ENCODE results near the gene OR2V2. TPM values are rescaled to one million over a fixed set of nuclear protein-coding genes. Genes with fewer than 3 reads are reported as not detected.
A peak's percentile ranks its signal among the peaks of the same experiment; 100 is the strongest.

OR2V2 gene
- total and polyA plus RNA-seq, 12 donors = not detected

GRCh38 chr5:181170237-181170825, 22.9 kb downstream of the OR2V2 start:
- no peaks in the 10 kb centered on the region for H3K4me1 ChIP-seq (replicated peaks in 1 of 2)
- no peaks in the 10 kb centered on the region for H3K36me3 ChIP-seq (replicated peaks in 1 of 2)
- no peaks in the 10 kb centered on the region for H3K9me3 ChIP-seq (replicated peaks in 1 of 3)
- H3K4me3 ChIP-seq = no peak overlapping the region
- TF ChIP-seq POLR2A (IDR thresholded peaks at IDR 0.05) (no peak), CTCF (IDR thresholded peaks at IDR 0.05) (no peak)
- H3K27ac ChIP-seq = no peak overlapping the region
- intact Hi-C loops (cut with DNase I) = loop anchor here in 1 of 2 donors (5.0 kb wide), 1 partner anchor 388 kb away; no protein-coding TSS in a partner anchor
- no peak for DNase-seq
- peaks cover 96% of the 10 kb centered on the region for H3K27me3 ChIP-seq
- WGBS, 4 donors = 20 to 33% (median 25%) methylated on average over 22 to 33 of the region's 33 CpGs

GRCh38 chr5:181170996-181171395, 23.6 kb downstream of the OR2V2 start:
- H3K27me3 ChIP-seq = peaks cover 94% of the 10 kb centered on the region
- DNase-seq = no peak
- intact Hi-C loops (cut with DNase I) = loop anchor here in 1 of 2 donors (5.0 kb wide), 1 partner anchor 389 kb away; no protein-coding TSS in a partner anchor

GRCh38 chr5:181171782-181172181, 24.4 kb downstream of the OR2V2 start:
- TF ChIP-seq POLR2A (IDR thresholded peaks at IDR 0.05) = no peak
- TF ChIP-seq CTCF (IDR thresholded peaks at IDR 0.05) = no peak
- intact Hi-C loops (cut with DNase I) = loop anchor here in 1 of 2 donors (5.0 kb wide), 1 partner anchor 389 kb away; no protein-coding TSS in a partner anchor
- Histone ChIP-seq H3K27me3 (peaks cover 86% of the 10 kb centered on the region), H3K9me3 (replicated peaks in 1 of 3) (no peaks in the 10 kb centered on the region), H3K27ac (no peak overlapping the region), H3K36me3 (replicated peaks in 1 of 2) (no peaks in the 10 kb centered on the region), H3K4me3 (no peak overlapping the region), H3K4me1 (replicated peaks in 1 of 2) (no peaks in the 10 kb centered on the region)
- DNase-seq = no peak
- 29 to 47% (median 43%) methylated on average over 3 of the region's 3 CpGs for WGBS, 4 donors

More at GRCh38 chr5:181170996-181171395, 23.6 kb downstream of the OR2V2 start:
- TF ChIP-seq POLR2A (IDR thresholded peaks at IDR 0.05) = no peak
- no peak for TF ChIP-seq CTCF (IDR thresholded peaks at IDR 0.05)
- H3K36me3 ChIP-seq (replicated peaks in 1 of 2) = no peaks in the 10 kb centered on the region
- no peak overlapping the region for H3K27ac ChIP-seq
- no peaks in the 10 kb centered on the region for H3K4me1 ChIP-seq (replicated peaks in 1 of 2)
- no peak overlapping the region for H3K4me3 ChIP-seq
- H3K9me3 ChIP-seq (replicated peaks in 1 of 3) = no peaks in the 10 kb centered on the region
- WGBS, 4 donors = 50 to 70% (median 59%) methylated on average over 6 of the region's 6 CpGs

- H3K9me3 ChIP-seq (replicated peaks in 1 of 3) = no peaks in the 10 kb centered on the region
- DNase-seq = peak in 1 of 7 donors; percentile 38
- intact Hi-C loops (cut with DNase I) = loop anchor here in 1 of 2 donors (5.0 kb wide), 1 partner anchor 391 kb away; no protein-coding TSS in a partner anchor
- H3K27me3 ChIP-seq = peaks cover 76% of the 10 kb centered on the region
- H3K27ac ChIP-seq = no peak overlapping the region
- 12 to 28% (median 16%) methylated on average over 11 of the region's 11 CpGs for WGBS, 4 donors
- H3K4me1 ChIP-seq (replicated peaks in 1 of 2) = no peaks in the 10 kb centered on the region
- H3K36me3 ChIP-seq (replicated peaks in 1 of 2) = no peaks in the 10 kb centered on the region
- no peak overlapping the region for H3K4me3 ChIP-seq
- no peak for TF ChIP-seq POLR2A (IDR thresholded peaks at IDR 0.05)
- TF ChIP-seq CTCF (IDR thresholded peaks at IDR 0.05) = no peak
Observed at GRCh38 chr5:181173027-181173419, 25.6 kb downstream of the OR2V2 start.
